SKM-1 (cell line): ENCODE data around the gene PNPO.

ENCODE experiments used
- DNase-seq: peaks from one replicate; lab custom pipeline; 2025; ENCODE audit not compliant: unreplicated experiment; lab: John Stamatoyannopoulos, UW

Gene PNPO

GRCh38 chr17:47995241-47995935, 54.0 kb downstream of the PNPO start:
- DNase-seq: no peak

GRCh38 chr17:47996201-47996600, 54.8 kb downstream of the PNPO start:
- no peak for DNase-seq

- DNase-seq: no peak
Measured at GRCh38 chr17:47997586-47997985, 56.2 kb downstream of the PNPO start.

GRCh38 chr17:47998044-47998443, 56.7 kb downstream of the PNPO start:
- no peak for DNase-seq
